PFSK-1 (cell line): ENCODE measurements around the gene DIAPH1.

Experiments used
- FOXP2 ChIP-seq: optimal IDR thresholded peaks from 2 replicates; pipeline ENCODE3; 2011; ENCODE audit warnings: borderline replicate concordance, control low read depth, inconsistent platforms; ENCODE audit not compliant: insufficient read depth; ENCODE audit errors: extremely low read length, extremely low read depth
- POLR2AphosphoS5 ChIP-seq: IDR thresholded peaks from 2 replicates; pipeline ENCODE4 v1.6.1; 2012; ENCODE audit warnings: low read depth, mild to moderate bottlenecking, control low read depth, low read length, moderate library complexity
- REST ChIP-seq, 2 experiments: IDR thresholded peaks; 2 replicates each; pipeline versions ENCODE4 v1.6.1 to v1.8.0; 2011 to 2012; ENCODE audit warnings: low read depth in 2 of 2, low read length in 2 of 2, control low read depth in 1 of 2, inconsistent platforms in 1 of 2, mild to moderate bottlenecking in 1 of 2, moderate library complexity in 1 of 2; ENCODE audit not compliant: insufficient read depth in 1 of 2
- TAF1 ChIP-seq: IDR thresholded peaks from 2 replicates; pipeline ENCODE4 v1.6.1; 2012; ENCODE audit warnings: low read length, control low read depth, borderline replicate concordance; ENCODE audit not compliant: insufficient read depth

GRCh38 chr5:141529873-141530272 lies 88.9 kb downstream of the DIAPH1 start:
- TF ChIP-seq REST (IDR thresholded peaks at IDR 0.05; ENCODE audit: insufficient read depth in 1 of 2, low read depth in 2 of 2, low read length in 2 of 2) (no peak), POLR2AphosphoS5 (no peak), TAF1 (no peak), FOXP2 (no peak)
